AG10803 (cell line): ENCODE results near the gene SAC3D1.
"Not testable (repeated sequence)": the region's sequence is repeated elsewhere in the genome, so short reads cannot be mapped to it uniquely, and the experiment has no call there.

Experiments used
- DNase-seq: peaks from one replicate; pipeline ENCODE4 v3.0.0; 2010; ENCODE audit warnings: low read depth
- H3K4me3 ChIP-seq: 2 replicates; pipeline ENCODE4 v1.5.1; 2011; ENCODE audit warnings: mild to moderate bottlenecking, low read length, control low read depth
- TF ChIP-seq, protein P1 (sequence below): conservative IDR thresholded peaks from 2 replicates; pipeline ENCODE4 v1.5.1; 2011; ENCODE audit warnings: mild to moderate bottlenecking, low read length, control low read depth, inconsistent platforms

The SAC3D1 gene

DNA sequence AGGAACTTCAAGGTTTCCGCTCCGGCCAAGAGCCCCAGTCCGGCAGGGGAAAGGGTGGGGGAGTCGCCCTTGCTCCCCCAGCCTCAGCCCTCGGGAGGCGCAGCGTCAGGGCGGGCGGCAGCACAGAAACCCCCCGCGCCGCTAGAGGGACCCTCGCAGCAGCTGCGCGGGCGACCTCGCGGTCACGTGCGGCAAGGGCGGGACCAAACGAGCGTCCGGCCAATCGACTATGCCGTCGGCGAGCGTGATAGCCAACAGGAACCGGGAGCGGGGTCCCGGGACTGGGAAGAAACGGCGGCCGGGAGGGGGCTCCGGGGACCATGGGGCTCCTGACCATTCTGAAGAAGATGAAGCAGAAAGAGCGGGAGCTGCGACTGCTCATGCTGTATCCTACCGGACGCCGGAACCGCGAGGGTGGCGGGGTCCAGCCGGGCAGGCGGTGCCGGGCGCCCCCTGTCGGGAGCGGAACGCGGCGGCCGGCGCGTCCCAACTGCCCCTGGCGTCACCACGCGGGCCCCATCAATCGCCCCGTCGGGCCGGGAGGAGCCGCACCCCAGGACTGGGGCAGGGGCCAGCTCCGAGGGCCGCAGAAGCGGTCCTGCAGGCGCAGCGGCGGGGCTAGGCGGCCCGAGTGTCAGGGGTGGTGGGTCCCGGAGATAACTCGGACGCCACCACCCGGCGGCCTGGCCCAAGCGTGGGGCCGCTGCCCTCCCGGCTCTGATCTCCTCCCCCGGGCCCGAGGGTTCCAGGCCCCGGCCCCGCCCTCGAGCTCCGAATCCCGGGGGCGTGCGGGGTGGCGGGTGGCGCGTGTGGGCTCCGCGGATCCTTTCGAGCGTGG is 26.9 kb upstream of the SAC3D1 start, which contains the start of gene ARL2:
TSS of gene ARL2 (plus strand) at position 273 of the 838 bp plus-strand sequence. CDS start at position 321, 48 bp downstream.
- TF ChIP-seq, protein P1, sequence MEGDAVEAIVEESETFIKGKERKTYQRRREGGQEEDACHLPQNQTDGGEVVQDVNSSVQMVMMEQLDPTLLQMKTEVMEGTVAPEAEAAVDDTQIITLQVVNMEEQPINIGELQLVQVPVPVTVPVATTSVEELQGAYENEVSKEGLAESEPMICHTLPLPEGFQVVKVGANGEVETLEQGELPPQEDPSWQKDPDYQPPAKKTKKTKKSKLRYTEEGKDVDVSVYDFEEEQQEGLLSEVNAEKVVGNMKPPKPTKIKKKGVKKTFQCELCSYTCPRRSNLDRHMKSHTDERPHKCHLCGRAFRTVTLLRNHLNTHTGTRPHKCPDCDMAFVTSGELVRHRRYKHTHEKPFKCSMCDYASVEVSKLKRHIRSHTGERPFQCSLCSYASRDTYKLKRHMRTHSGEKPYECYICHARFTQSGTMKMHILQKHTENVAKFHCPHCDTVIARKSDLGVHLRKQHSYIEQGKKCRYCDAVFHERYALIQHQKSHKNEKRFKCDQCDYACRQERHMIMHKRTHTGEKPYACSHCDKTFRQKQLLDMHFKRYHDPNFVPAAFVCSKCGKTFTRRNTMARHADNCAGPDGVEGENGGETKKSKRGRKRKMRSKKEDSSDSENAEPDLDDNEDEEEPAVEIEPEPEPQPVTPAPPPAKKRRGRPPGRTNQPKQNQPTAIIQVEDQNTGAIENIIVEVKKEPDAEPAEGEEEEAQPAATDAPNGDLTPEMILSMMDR: peak; percentile 44
- DNase-seq: peak; percentile 84
- H3K4me3 ChIP-seq: peak within 1 kb of the TSS; percentile 88

DNA sequence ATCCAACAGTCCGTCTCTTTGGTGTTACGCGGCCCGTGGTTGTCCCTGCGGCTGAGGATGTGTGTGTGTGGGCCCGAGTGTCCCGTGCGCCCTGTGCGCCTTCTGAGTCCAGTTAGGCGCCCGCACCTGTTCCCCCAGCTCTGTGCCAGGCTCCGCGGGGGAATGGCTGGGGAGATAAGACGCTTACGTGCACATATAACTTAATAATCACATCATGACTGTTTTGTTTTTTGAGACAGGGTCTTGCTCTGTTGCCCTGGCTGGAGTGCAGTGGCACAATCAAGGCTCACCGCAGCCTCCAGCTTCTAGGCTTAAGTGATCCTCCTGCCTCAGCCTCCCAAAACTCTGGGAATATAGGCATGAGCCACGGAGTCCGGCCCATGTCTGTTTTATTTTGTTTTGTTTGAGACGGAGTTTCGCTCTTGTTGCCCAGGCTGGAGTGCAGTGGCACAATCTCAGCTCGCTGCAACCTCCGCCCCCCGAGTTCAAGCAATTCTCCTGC is 26.2 kb upstream of the SAC3D1 start:
- H3K4me3 ChIP-seq: peak overlapping the region; percentile 88
- TF ChIP-seq, protein P1: no peak
- peak; percentile 17 for DNase-seq

DNA sequence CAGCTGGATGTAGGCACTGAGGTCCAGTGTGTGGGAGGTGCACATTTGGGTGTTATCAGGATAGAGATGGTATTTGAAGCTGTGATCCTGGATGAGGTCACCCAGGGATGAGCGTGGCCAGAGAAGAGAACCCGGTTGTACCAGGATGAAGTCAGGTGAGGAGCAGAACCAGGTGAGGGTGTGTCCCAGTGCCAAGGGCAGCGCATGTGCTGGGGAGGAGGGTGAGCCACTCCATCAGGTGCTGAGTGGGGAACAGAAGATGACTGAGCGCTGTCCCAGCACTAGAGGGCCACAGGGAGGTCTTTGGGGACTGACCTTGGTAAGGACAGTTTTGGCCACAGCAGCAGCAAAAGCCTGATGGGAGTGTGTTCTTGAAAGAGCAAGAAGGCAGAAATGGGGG is 24.3 kb upstream of the SAC3D1 start:
- TF ChIP-seq, protein P1: no peak
- no peak overlapping the region for H3K4me3 ChIP-seq
- no peak for DNase-seq

DNA sequence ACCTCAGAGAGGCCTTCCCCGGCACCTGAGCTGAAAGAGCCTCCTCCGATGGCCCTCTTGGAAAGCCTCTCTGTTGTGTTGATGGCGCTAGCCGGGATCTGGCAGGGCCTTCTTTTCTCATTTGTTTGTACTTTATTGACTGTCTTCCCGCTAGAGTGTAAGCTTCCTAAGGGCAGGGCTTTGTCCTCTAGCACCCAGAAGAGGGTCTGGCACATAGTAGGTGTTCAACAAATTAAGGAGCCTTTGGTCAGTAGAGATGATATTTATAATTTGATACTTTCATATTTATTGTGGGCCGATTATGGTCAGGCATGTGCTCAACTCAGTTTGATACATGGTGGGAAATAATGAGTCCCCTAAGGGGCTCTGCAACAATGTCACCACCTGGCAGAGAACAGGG is 23.1 kb upstream of the SAC3D1 start:
- no peak for DNase-seq
- H3K4me3 ChIP-seq: no peak overlapping the region
- TF ChIP-seq, protein P1: no peak

DNA sequence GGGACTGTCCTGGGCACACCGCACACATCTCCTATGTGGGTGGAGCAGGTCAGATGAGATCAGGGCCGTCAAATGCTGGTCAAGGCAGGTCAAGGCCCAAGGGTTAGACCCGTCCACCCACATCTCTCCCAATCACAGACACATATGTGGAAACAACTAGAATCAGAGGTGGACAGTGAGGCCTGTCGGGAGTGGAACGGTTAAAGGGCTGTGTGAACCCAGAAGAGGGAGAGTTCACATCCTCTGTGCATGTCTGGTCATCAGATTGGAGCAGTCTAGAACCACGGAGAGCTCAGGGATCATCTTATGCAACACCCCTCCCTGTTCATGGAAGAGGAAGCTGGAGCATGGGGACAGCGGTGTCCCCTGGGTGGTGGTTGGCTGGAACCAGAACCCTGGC is 21.2 kb upstream of the SAC3D1 start:
- no peak for DNase-seq
- H3K4me3 ChIP-seq: no peak overlapping the region
- TF ChIP-seq, protein P1: no peak

DNA sequence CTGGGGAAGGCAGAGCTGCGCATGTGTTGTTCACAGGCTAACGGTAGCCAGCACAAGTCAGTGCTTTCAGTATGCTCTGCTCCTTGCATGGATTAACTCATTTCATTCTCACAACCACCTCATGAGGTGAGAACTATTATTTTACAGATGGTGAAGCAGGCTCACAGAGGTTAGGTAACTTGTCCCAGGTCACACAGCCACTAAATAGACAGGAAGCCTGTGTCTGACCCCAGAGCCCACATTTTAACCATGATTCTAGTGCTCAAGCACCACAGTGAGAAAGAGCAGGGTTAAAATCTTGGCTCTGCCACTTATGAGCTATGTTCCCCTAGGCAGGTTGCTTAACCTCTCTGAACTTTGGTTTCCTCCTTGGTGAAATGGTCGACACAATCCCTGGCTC is 20.0 kb upstream of the SAC3D1 start:
- H3K4me3 ChIP-seq: no peak overlapping the region
- TF ChIP-seq, protein P1: no peak
- no peak for DNase-seq

DNA sequence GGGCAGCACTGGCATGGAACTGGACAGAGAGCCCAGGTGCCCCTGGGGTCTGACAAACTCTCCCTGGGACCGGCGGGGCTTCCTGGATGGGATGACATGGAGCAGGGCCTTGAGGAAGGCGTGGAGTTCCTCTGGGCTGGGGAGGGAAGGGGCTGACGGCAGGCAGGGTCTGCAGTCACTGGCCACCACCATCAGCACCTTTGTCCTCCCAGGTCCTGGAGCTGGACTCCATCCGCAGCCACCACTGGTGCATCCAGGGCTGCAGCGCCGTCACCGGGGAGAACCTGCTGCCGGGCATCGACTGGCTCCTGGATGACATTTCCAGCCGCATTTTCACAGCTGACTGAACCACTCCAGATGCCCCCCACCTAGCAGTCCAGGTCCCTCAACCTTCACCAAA is 19.5 kb upstream of the SAC3D1 start:
- TF ChIP-seq, protein P1: no peak
- DNase-seq: no peak
- no peak overlapping the region for H3K4me3 ChIP-seq

DNA sequence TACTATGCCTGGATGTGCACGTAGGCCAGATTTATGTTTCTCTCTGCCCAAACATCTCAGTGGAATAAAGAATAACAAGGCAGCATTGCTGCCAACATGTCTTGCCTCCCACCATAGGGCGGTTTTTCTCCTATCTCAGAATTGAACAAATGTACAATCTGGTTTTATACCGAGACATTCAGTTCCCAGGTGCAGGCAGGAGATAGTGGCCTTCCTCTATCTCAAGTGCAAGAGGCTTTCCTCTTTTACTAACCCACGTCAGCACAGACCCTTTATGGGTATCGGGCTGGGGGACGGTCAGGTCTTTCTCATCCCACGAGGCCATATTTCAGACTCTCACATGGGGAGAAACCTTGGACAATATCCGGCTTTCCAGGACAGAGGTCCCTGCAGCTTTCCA is 17.5 kb upstream of the SAC3D1 start:
- not testable (repeated sequence) for DNase-seq, H3K4me3 ChIP-seq
